ENCODE results near the gene SHISA9. TPM values are rescaled to one million over a fixed set of nuclear protein-coding genes. Genes with fewer than 3 reads are reported as not detected.

Gene SHISA9
- total and polyA plus RNA-seq, 2 donors from 2014 or later = 0.95 to 2.8 TPM

- Histone ChIP-seq H3K27me3 (ENCODE audit: control insufficient read depth, insufficient read depth, low read length) (no peaks in the 10 kb centered on the region), H3K36me3 (ENCODE audit: control insufficient read depth in 2 of 3, insufficient read depth in 3 of 3, low read length in 3 of 3) (no peaks in the 10 kb centered on the region), H3K4me1 (ENCODE audit: control insufficient read depth in 2 of 3, insufficient read depth in 2 of 3, low read depth in 1 of 3, low read length in 3 of 3) (peaks cover 0 to 6% (median 0%) of the 10 kb centered on the region in 3 donors), H3K4me3 (ENCODE audit: low read length in 3 of 3) (no peak overlapping the region), H3K9ac (ENCODE audit: low read length in 3 of 3) (no peak overlapping the region), H3K9me3 (ENCODE audit: control insufficient read depth in 2 of 3, insufficient read depth in 1 of 3, low read length in 3 of 3) (no peaks in the 10 kb centered on the region), H3K27ac (ENCODE audit: low read depth in 2 of 2, low read length in 2 of 2) (no peak overlapping the region)
- intact Hi-C loops (cut with DNase I) = no loop called here
- TF ChIP-seq CTCF (IDR thresholded peaks at IDR 0.05; ENCODE audit: borderline replicate concordance, extremely low read depth, insufficient read depth) = no peak
- no peak for DNase-seq
- FAIRE-seq = no peak
These were observed 204.0 kb downstream of the SHISA9 start for GRCh38 chr16:13105427-13105826.

- no peaks in the 10 kb centered on the region for H3K9me3 ChIP-seq (ENCODE audit: control insufficient read depth in 2 of 3, insufficient read depth in 1 of 3, low read length in 3 of 3)
- intact Hi-C loops (cut with DNase I) = no loop called here
- no peak for FAIRE-seq
These were observed 205.1 kb downstream of the SHISA9 start for GRCh38 chr16:13106464-13106863.

GRCh38 chr16:13108126-13108525, 206.7 kb downstream of the SHISA9 start:
- no peak for FAIRE-seq
- TF ChIP-seq CTCF (IDR thresholded peaks at IDR 0.05; ENCODE audit: borderline replicate concordance, extremely low read depth, insufficient read depth) = no peak
- Histone ChIP-seq H3K36me3 (ENCODE audit: control insufficient read depth in 2 of 3, insufficient read depth in 3 of 3, low read length in 3 of 3) (no peaks in the 10 kb centered on the region), H3K27me3 (ENCODE audit: control insufficient read depth, insufficient read depth, low read length) (no peaks in the 10 kb centered on the region), H3K27ac (ENCODE audit: low read depth in 2 of 2, low read length in 2 of 2) (no peak overlapping the region), H3K4me1 (ENCODE audit: control insufficient read depth in 2 of 3, insufficient read depth in 2 of 3, low read depth in 1 of 3, low read length in 3 of 3) (peaks cover 0 to 19% (median 0%) of the 10 kb centered on the region in 3 donors), H3K4me3 (ENCODE audit: low read length in 3 of 3) (no peak overlapping the region), H3K9me3 (ENCODE audit: control insufficient read depth in 2 of 3, insufficient read depth in 1 of 3, low read length in 3 of 3) (no peaks in the 10 kb centered on the region), H3K9ac (ENCODE audit: low read length in 3 of 3) (no peak overlapping the region)
- DNase-seq = no peak
- intact Hi-C loops (cut with DNase I) = no loop called here

More at GRCh38 chr16:13106464-13106863, 205.1 kb downstream of the SHISA9 start:
- no peak for DNase-seq
- no peak for TF ChIP-seq CTCF (IDR thresholded peaks at IDR 0.05; ENCODE audit: borderline replicate concordance, extremely low read depth, insufficient read depth)
- H3K4me1 ChIP-seq (ENCODE audit: control insufficient read depth in 2 of 3, insufficient read depth in 2 of 3, low read depth in 1 of 3, low read length in 3 of 3) = peaks cover 0 to 6% (median 0%) of the 10 kb centered on the region in 3 donors
- H3K9ac ChIP-seq (ENCODE audit: low read length in 3 of 3) = no peak overlapping the region
- H3K4me3 ChIP-seq (ENCODE audit: low read length in 3 of 3) = no peak overlapping the region
- H3K27ac ChIP-seq (ENCODE audit: low read depth in 2 of 2, low read length in 2 of 2) = no peak overlapping the region
- no peaks in the 10 kb centered on the region for H3K36me3 ChIP-seq (ENCODE audit: control insufficient read depth in 2 of 3, insufficient read depth in 3 of 3, low read length in 3 of 3)
- no peaks in the 10 kb centered on the region for H3K27me3 ChIP-seq (ENCODE audit: control insufficient read depth, insufficient read depth, low read length)

- Histone ChIP-seq H3K9ac (ENCODE audit: low read length in 3 of 3) (no peak overlapping the region), H3K27ac (ENCODE audit: low read depth in 2 of 2, low read length in 2 of 2) (no peak overlapping the region), H3K9me3 (ENCODE audit: control insufficient read depth in 2 of 3, insufficient read depth in 1 of 3, low read length in 3 of 3) (no peaks in the 10 kb centered on the region), H3K4me1 (ENCODE audit: control insufficient read depth in 2 of 3, insufficient read depth in 2 of 3, low read depth in 1 of 3, low read length in 3 of 3) (peaks cover 0 to 19% (median 0%) of the 10 kb centered on the region in 3 donors), H3K27me3 (ENCODE audit: control insufficient read depth, insufficient read depth, low read length) (no peaks in the 10 kb centered on the region), H3K4me3 (ENCODE audit: low read length in 3 of 3) (no peak overlapping the region), H3K36me3 (ENCODE audit: control insufficient read depth in 2 of 3, insufficient read depth in 3 of 3, low read length in 3 of 3) (no peaks in the 10 kb centered on the region)
- intact Hi-C loops (cut with DNase I) = no loop called here
- FAIRE-seq = no peak
- DNase-seq = no peak
- TF ChIP-seq CTCF (IDR thresholded peaks at IDR 0.05; ENCODE audit: borderline replicate concordance, extremely low read depth, insufficient read depth) = no peak
These were observed 207.8 kb downstream of the SHISA9 start for GRCh38 chr16:13109171-13109570.

Measured in kidney (tissue), 14 donors.